IPS DF 19.7 (cell line): Measurements from ENCODE around the gene INF2.

Source experiments
- DNase-seq: peaks from one replicate; pipeline ENCODE4 v3.0.0-alpha.2; 2013; ENCODE audit warnings: low read depth, low spot score

INF2 gene

GRCh38 chr14:104770072-104770579, 80.7 kb downstream of the INF2 start:
- DNase-seq: no peak

DNA sequence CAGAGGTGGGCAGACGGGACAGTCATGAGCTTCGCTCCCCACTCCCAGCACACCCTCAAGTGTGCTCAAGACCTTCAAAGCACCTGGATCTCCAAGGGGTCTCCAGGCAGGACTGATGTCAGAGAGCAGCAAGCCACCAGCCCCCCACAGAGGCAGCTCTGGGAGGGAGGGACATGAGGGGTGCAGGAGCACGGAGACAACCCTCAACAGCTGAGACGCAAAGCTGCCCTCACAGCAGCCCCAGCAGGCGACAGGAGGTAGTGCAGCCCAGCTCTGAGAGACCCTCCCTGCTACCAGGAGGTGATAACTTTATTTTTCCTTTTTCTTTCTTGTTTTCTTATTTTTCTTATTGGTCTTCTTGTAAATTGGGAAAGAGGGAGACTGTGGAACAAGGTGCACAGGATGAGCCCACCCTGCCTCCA, 81.4 kb downstream of the INF2 start:
- no peak for DNase-seq

GRCh38 chr14:104771374-104771773, 82.0 kb downstream of the INF2 start:
- no peak for DNase-seq
